Measurements from ENCODE around the gene PRPH.
"Not testable (repeated sequence)": the region's sequence is repeated elsewhere in the genome, so short reads cannot be mapped to it uniquely, and the experiment has no call there.

The PRPH gene

GRCh38 chr12:49314811-49315210 lies 19.9 kb downstream of the PRPH start:
- no peak overlapping the region for H3K4me3 ChIP-seq (ENCODE audit: low read depth, low read length)
- no peak for TF ChIP-seq CTCF (IDR thresholded peaks at IDR 0.05; ENCODE audit: low read depth, low read length, missing control alignments)
- no peak for DNase-seq (ENCODE audit: low read depth)

- H3K4me3 ChIP-seq (ENCODE audit: low read depth, low read length); DNase-seq (ENCODE audit: low read depth): not testable (repeated sequence)
These were observed 22.2 kb downstream of the PRPH start for GRCh38 chr12:49317118-49317517.

DNA sequence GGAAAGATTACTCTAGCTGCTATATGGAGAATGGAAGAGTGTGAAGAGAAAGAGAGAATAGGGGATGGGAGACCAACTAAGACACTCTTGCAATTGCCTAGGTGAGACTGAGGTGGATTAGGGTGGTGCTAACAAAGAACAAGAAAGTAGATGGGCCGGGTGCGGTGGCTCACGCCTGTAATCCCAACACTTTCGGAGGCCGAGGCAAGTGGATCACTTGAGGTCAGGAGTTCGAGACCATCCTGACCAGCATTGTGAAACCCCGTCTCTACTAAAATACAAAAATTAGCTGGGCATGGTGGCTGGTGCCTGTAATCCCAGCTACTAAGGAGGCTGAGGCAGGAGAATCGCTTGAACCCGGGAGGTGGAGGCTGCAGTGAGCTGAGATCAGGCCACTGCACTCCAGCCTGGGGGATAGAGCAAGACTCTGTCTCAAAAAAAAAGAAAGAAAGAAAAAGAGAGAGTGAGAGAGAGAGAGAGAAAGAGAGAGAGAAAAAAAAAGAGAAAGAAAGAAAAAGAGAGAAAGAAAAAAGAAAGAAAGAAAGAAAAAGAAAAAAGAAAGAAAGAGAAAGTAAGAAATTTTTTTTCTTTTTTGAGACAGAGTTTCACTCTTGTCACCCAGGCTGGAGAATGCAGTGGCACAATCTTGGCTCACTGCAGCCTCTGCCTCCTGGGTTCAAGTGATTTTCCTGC lies 25.6 kb downstream of the PRPH start:
- not testable (repeated sequence) for H3K4me3 ChIP-seq (ENCODE audit: low read depth, low read length); DNase-seq (ENCODE audit: low read depth)

DNA sequence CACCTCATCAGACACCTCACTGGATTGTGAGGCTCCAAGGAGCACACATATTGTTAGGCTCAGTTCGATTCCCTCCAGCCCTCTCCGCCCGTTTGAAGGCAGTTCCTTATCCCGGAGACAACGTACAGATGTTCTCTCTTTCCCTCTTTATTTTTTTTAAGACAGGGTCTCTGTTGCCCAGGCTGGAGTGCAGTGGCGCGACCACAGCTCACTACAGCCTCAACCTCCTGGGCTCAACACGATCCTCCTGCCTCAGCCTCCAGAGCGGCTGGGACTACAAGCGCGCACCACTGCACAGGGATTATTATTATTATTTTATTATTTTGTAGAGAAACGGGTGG lies 27.4 kb downstream of the PRPH start:
- peak overlapping the region; percentile 92 for H3K4me3 ChIP-seq (ENCODE audit: low read depth, low read length)
- no peak for TF ChIP-seq CTCF (IDR thresholded peaks at IDR 0.05; ENCODE audit: low read depth, low read length, missing control alignments)
- no peak for DNase-seq (ENCODE audit: low read depth)

- peak; percentile 95 for DNase-seq (ENCODE audit: low read depth)
- H3K4me3 ChIP-seq (ENCODE audit: low read depth, low read length) = peak within 1 kb of the TSS; percentile 92
- TF ChIP-seq CTCF (IDR thresholded peaks at IDR 0.05; ENCODE audit: low read depth, low read length, missing control alignments) = no peak
These were observed 28.0 kb downstream of the PRPH start, which contains the start of gene TROAP for GRCh38 chr12:49322708-49323523. Gene TROAP, plus strand, starts transcription at chr12:49323255. Its CDS starts 354 bp downstream, at chr12:49323609.

DNA sequence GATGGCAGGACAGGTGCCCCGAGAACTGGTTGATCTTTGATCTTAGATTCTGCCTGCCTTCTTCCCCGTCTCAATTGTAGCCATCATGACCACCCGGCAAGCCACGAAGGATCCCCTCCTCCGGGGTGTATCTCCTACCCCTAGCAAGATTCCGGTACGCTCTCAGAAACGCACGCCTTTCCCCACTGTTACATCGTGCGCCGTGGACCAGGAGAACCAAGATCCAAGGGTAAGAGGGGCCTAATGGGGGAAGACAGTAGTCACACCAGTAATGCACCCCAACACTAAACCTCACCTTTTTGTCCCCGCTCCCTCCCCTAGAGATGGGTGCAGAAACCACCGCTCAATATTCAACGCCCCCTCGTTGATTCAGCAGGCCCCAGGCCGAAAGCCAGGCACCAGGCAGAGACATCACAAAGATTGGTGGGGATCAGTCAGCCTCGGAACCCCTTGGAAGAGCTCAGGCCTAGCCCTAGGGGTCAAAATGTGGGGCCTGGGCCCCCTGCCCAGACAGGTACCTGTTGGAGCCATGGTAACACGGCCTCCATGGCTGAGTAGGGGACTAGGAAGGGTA lies 28.7 kb downstream of the PRPH start:
- no peak for DNase-seq (ENCODE audit: low read depth)
- TF ChIP-seq CTCF (IDR thresholded peaks at IDR 0.05; ENCODE audit: low read depth, low read length, missing control alignments) = no peak
- peak overlapping the region; percentile 92 for H3K4me3 ChIP-seq (ENCODE audit: low read depth, low read length)

DNA sequence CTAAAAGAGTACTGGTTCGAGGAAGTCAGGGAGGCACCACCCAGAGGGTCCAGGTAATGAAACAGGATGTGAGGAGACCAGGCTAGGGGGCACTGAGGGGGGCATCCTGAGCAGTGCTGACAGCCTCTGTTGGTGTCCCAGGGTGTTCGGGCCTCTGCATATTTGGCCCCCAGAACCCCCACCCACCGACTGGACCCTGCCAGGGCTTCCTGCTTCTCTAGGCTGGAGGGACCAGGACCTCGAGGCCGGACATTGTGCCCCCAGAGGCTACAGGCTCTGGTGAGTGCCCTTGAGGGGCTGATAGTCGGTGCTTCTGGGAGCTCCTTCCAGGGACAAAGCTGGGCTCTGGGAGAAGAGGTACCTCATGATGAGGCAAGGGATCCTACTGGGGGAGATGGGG lies 30.7 kb downstream of the PRPH start:
- no peak for TF ChIP-seq CTCF (IDR thresholded peaks at IDR 0.05; ENCODE audit: low read depth, low read length, missing control alignments)
- no peak for DNase-seq (ENCODE audit: low read depth)

More for the DNA sequence above, 30.7 kb downstream of the PRPH start:
- H3K4me3 ChIP-seq (ENCODE audit: low read depth, low read length) = no peak overlapping the region

Data from GM12864 (cell line).